ENCODE results near the gene CRADD.

DNA sequence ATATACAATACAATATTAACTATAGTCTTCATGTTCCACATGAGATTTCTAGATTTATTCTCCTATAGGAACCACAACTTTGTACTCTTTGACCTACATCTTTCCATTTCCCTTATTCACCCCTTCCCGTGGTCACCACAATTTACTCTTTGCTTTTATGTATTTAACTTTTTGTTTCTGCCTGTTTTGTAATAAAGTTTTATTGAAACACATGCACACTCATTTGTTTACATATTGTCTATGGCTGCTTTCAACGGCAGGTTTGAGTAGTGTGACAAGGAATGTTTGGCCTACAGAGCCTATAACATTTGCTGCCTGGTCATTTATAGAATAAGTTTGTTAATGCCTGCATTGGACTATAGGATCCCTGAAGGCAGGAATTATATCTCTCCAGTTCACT is 231.1 kb downstream of the CRADD start:
- TF ChIP-seq EZH2 (IDR thresholded peaks at IDR 0.05; ENCODE audit: borderline replicate concordance, insufficient read depth, low read depth, low read length, poor library complexity, severe bottlenecking) = no peak
- TF ChIP-seq, protein P1, sequence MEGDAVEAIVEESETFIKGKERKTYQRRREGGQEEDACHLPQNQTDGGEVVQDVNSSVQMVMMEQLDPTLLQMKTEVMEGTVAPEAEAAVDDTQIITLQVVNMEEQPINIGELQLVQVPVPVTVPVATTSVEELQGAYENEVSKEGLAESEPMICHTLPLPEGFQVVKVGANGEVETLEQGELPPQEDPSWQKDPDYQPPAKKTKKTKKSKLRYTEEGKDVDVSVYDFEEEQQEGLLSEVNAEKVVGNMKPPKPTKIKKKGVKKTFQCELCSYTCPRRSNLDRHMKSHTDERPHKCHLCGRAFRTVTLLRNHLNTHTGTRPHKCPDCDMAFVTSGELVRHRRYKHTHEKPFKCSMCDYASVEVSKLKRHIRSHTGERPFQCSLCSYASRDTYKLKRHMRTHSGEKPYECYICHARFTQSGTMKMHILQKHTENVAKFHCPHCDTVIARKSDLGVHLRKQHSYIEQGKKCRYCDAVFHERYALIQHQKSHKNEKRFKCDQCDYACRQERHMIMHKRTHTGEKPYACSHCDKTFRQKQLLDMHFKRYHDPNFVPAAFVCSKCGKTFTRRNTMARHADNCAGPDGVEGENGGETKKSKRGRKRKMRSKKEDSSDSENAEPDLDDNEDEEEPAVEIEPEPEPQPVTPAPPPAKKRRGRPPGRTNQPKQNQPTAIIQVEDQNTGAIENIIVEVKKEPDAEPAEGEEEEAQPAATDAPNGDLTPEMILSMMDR (IDR thresholded peaks at IDR 0.05) = no peak
